GM12878 (cell line): Measurements from ENCODE around the gene CORO1C. TPM values are rescaled to one million over a fixed set of nuclear protein-coding genes. Genes with fewer than 3 reads are reported as not detected.

Source experiments
- ATAC-seq: fragments of 200-7000 bp; cut with Tn5 transposase; 3 replicates; pipeline ENCODE4 v1.9.1; 2020; ENCODE audit warnings: mild to moderate bottlenecking, moderate library complexity
- BruUV-seq: library from RNA; stranded (reverse); fragments of 400-500 nt; replicated peaks from 2 replicates; lab custom pipeline; 2021; lab: Mats Ljungman, UMichigan
- CTCF ChIA-PET: fragments of 300-600 bp; sonication (Branson Sonifier 250); formaldehyde crosslinking; extraction: SDS; loops from one replicate; lab custom pipeline; 2021; ENCODE audit warnings: inconsistent platforms; lab: Yijun Ruan, JAX
- POLR2A ChIA-PET: fragments of 350-600 bp; formaldehyde crosslinking; extraction: SDS; loops from one replicate; lab custom pipeline; 2021; ENCODE audit warnings: inconsistent platforms; lab: Charles Lee
- RAD21 ChIA-PET: fragments of 300-600 bp; sonication (Branson Sonifier 250); formaldehyde crosslinking; loops from one replicate; lab custom pipeline; 2023; ENCODE audit warnings: antibody characterized with exemption; ENCODE audit not compliant: unreplicated experiment; lab: Charles Lee
- SMC1A ChIA-PET: fragments of 300-600 bp; sonication (Branson Sonifier 250); formaldehyde crosslinking; loops from one replicate; lab custom pipeline; 2023; ENCODE audit not compliant: unreplicated experiment, uncharacterized antibody; lab: Charles Lee
- DNase-seq: peaks from one replicate; pipeline ENCODE4 v3.0.0-alpha.2; 2011; ENCODE audit warnings: low read depth, low spot score
- FAIRE-seq: peaks from 3 replicates; lab custom pipeline; 2011; peaks lifted over from hg19 to GRCh38; lab: Jason Lieb, UNC
- H2AFZ ChIP-seq: 2 replicates; pipeline ENCODE4 v1.6.0; 2011; ENCODE audit warnings: low read depth, low read length, control low read depth; ENCODE audit not compliant: control insufficient read depth
- H3K27ac ChIP-seq: 2 replicates; pipeline ENCODE4 v1.5.1; 2011; ENCODE audit warnings: control low read depth; ENCODE audit not compliant: control insufficient read depth, insufficient read depth
- H3K27me3 ChIP-seq, 2 experiments: replicated peaks in 1 of 2; 2 replicates each; pipeline versions ENCODE4 v1.6.0 to v1.6.1; 2011; ENCODE audit warnings: low read length in 1 of 2; ENCODE audit not compliant: control insufficient read depth in 2 of 2, insufficient read depth in 2 of 2
- H3K36me3 ChIP-seq, 2 experiments: 2 replicates each; pipeline ENCODE4 v1.5.1; 2011; ENCODE audit warnings: low read length in 1 of 2; ENCODE audit not compliant: control insufficient read depth in 2 of 2, insufficient read depth in 2 of 2
- H3K4me1 ChIP-seq: 2 replicates; pipeline ENCODE4 v1.6.1; 2011; ENCODE audit warnings: mild to moderate bottlenecking, low read length, moderate library complexity, mixed read lengths; ENCODE audit not compliant: control insufficient read depth, insufficient read depth
- H3K4me2 ChIP-seq: 2 replicates; pipeline ENCODE4 v1.6.0; 2011; ENCODE audit warnings: control low read depth; ENCODE audit not compliant: control insufficient read depth, insufficient read depth
- H3K4me3 ChIP-seq: fragments of 200-600 bp; sonication (generic); 2 replicates; pipeline ENCODE4 v1.5.1; 2016
- H3K79me2 ChIP-seq: 2 replicates; pipeline ENCODE4 v1.6.0; 2011; ENCODE audit warnings: low read length; ENCODE audit not compliant: control insufficient read depth, insufficient read depth
- H3K9ac ChIP-seq: 2 replicates; pipeline ENCODE4 v1.8.0; 2011; ENCODE audit warnings: low read length, control low read depth, mixed read lengths; ENCODE audit not compliant: control insufficient read depth, insufficient read depth
- H3K9me3 ChIP-seq: replicated peaks from 3 replicates; pipeline ENCODE4 v1.5.1; 2011; ENCODE audit warnings: mild to moderate bottlenecking, low read length; ENCODE audit not compliant: control insufficient read depth, insufficient read depth
- H4K20me1 ChIP-seq: 2 replicates; pipeline ENCODE4 v1.6.0; 2011; ENCODE audit not compliant: control insufficient read depth, insufficient read depth
- CEBPZ ChIP-seq: fragments of 150-350 bp; IDR thresholded peaks from 2 replicates; pipeline ENCODE4 v1.6.1; 2016; ENCODE audit warnings: low read depth, low read length
- CHD1 ChIP-seq: IDR thresholded peaks from 2 replicates; pipeline ENCODE4 v1.6.1; 2012; ENCODE audit warnings: low read depth, low read length, improper control_type of control experiment
- CREB1 ChIP-seq: IDR thresholded peaks from 2 replicates; pipeline ENCODE4 v1.6.1; 2012; ENCODE audit warnings: low read depth, mild to moderate bottlenecking, inconsistent platforms
- GABPA ChIP-seq: IDR thresholded peaks from 2 replicates; pipeline ENCODE4 v1.6.1; 2014; ENCODE audit warnings: antibody characterized with exemption, low read depth, mild to moderate bottlenecking, inconsistent platforms
- HCFC1 ChIP-seq: fragments of 150-350 bp; IDR thresholded peaks from 2 replicates; pipeline ENCODE4 v1.6.1; 2014; ENCODE audit warnings: low read length
- HDAC2 ChIP-seq: fragments of 200-600 bp; sonication (generic); IDR thresholded peaks from 2 replicates; pipeline ENCODE4 v1.6.1; 2017
- HSF1 ChIP-seq: fragments of 150-350 bp; IDR thresholded peaks from 2 replicates; pipeline ENCODE4 v1.6.1; 2014; ENCODE audit warnings: mild to moderate bottlenecking, low read depth, low read length
- MYC ChIP-seq: IDR thresholded peaks from 2 replicates; pipeline ENCODE4 v1.6.1; 2011; ENCODE audit warnings: mild to moderate bottlenecking, low read length, moderate library complexity, inconsistent platforms; ENCODE audit not compliant: insufficient read depth, insufficient replicate concordance, insufficient read length, severe bottlenecking
- RAD21 ChIP-seq: IDR thresholded peaks from 2 replicates; pipeline ENCODE4 v1.6.1; 2011; ENCODE audit warnings: mild to moderate bottlenecking, low read depth, low read length, moderate library complexity; ENCODE audit not compliant: insufficient read depth
- REST ChIP-seq: IDR thresholded peaks from 2 replicates; pipeline ENCODE4 v1.6.1; 2012; ENCODE audit warnings: mild to moderate bottlenecking, low read depth, low read length
- SIN3A ChIP-seq: IDR thresholded peaks from 2 replicates; pipeline ENCODE4 v1.6.1; 2012; ENCODE audit warnings: low read depth, low read length, improper control_type of control experiment
- SMC3 ChIP-seq: IDR thresholded peaks from 2 replicates; pipeline ENCODE4 v1.6.1; 2011; ENCODE audit warnings: low read length, improper control_type of control experiment, borderline replicate concordance
- YY1 ChIP-seq: IDR thresholded peaks from 2 replicates; pipeline ENCODE4 v1.6.1; 2011; ENCODE audit warnings: low read depth, mild to moderate bottlenecking, low read length
- WGBS: methylation state at CpG from one replicate; pipeline ENCODE4 v1.1.6; 2016; ENCODE audit warnings: low lambda C conversion rate; ENCODE audit not compliant: insufficient replicate concordance, insufficient coverage; ENCODE audit errors: missing lambda C conversion rate; 5-methylcytosine and 5-hydroxymethylcytosine counted together
- in situ Hi-C: fragments of 300-500 bp; cut with MboI; formaldehyde crosslinking; loops from 9 replicates; pipeline ENCODE4 v1.14.3; 2018; ENCODE audit warnings: mixed read lengths
- intact Hi-C: fragments of 100-400 bp; cut with micrococcal nuclease; formaldehyde crosslinking; loops from one replicate; pipeline ENCODE4 v1.14.2; 2022; ENCODE audit not compliant: unreplicated experiment
- polyA plus RNA-seq, 11 experiments: library from polyadenylated mRNA; depleted of rRNA in 4 of 11; unstranded in 6 of 11; stranded (reverse) in 5 of 11; fragments of >200 nt; fragmentation: Nextera tagmentation in 4 of 11; fragmentation: Illumina TruSeq in 1 of 11; extraction: Ambion mirVana in 4 of 11; extraction: Trizol in 1 of 11; gene quantifications; 1 replicate in 1 of 11; 2 replicates in 10 of 11; pipeline versions ENCODE4 v1.2.1 to v1.2.3, GENCODE V29; 2011 to 2016; ENCODE audit warnings: inconsistent platforms in 2 of 11, missing spikeins in 2 of 11, low read depth in 1 of 11
- total RNA-seq, 4 experiments: library from RNA; depleted of rRNA in 3 of 4; stranded (reverse); fragments of >200 nt in 3 of 4; fragmentation: Illumina TruSeq in 1 of 4; extraction: Trizol in 1 of 4; gene quantifications; 2 replicates each; pipeline versions ENCODE4 v1.2.1 to v1.2.3, GENCODE V29; 2013 to 2021

Gene CORO1C
- total and polyA plus RNA-seq, 10 of the 15 experiments (the other 5 are each of a cell fraction or from before 2014, with no cell fraction given), result 52.7 to 254 (median 171) TPM

GRCh38 chr12:108629151-108629550 is 102.2 kb downstream of the CORO1C start (continued):
- no peak for TF ChIP-seq MYC
- no peak for TF ChIP-seq SIN3A
- TF ChIP-seq REST, result no peak
- TF ChIP-seq CREB1, result no peak
- no peak for TF ChIP-seq RAD21
- no peak for TF ChIP-seq GABPA

GRCh38 chr12:108627134-108627920 is 104.0 kb downstream of the CORO1C start:
- FAIRE-seq, result no peak
- TF ChIP-seq HSF1 (no peak), YY1 (no peak), HCFC1 (no peak), RAD21 (no peak), SMC3 (no peak), CHD1 (no peak), CEBPZ (no peak), HDAC2 (no peak)

More at GRCh38 chr12:108627134-108627920, 104.0 kb downstream of the CORO1C start:
- Histone ChIP-seq H3K4me1 (peaks cover 49% of the 10 kb centered on the region), H3K4me3 (no peak overlapping the region), H3K27me3 (no peaks in the 10 kb centered on the region), H3K79me2 (peaks cover 13% of the 10 kb centered on the region), H3K36me3 (peaks cover 3 to 14% of the 10 kb centered on the region in 2 experiments; a peak in 3 of 4 replicates), H3K27ac (peak overlapping the region; percentile 22), H3K4me2 (no peak overlapping the region), H4K20me1 (no peaks in the 10 kb centered on the region), H3K9ac (no peak overlapping the region), H2AFZ (no peak overlapping the region), H3K9me3 (no peaks in the 10 kb centered on the region; the same call in 2 of the 3 replicates)
- ChIA-PET RAD21 (interaction anchor here (0.9 to 17.3 kb wide), 5 partner anchors 9 to 177 kb away, joined by 4 to 413 read pairs (median 9); partner anchors contain the start of genes ISCU and SART3), POLR2A (interaction anchor here (1.0 to 3.1 kb wide), 6 partner anchors 8 to 65 kb away, joined by 3 to 7 read pairs (median 4); partner anchors contain the start of gene ISCU), SMC1A (interaction anchor here (0.9 to 16.7 kb wide), 9 partner anchors 8 to 59 kb away, joined by 3 to 397 read pairs (median 3); partner anchors contain the start of genes ISCU and SART3), CTCF (interaction anchor here (0.6 to 17.2 kb wide), 8 partner anchors 8 to 171 kb away, joined by 3 to 244 read pairs (median 5); partner anchors contain the start of gene ISCU)
- in situ Hi-C loops, result no loop called here
- no peak for DNase-seq
- BruUV-seq, result no TSS peak
- no peak for ATAC-seq
- WGBS, result 80% methylated on average over 8 of the region's 8 CpGs
- intact Hi-C loops, result no loop called here
